HEK293T (cell line): ENCODE data around the gene SLC25A51.
A peak's percentile ranks its signal among the peaks of the same experiment; 100 is the strongest.

Experiments
- CTCF ChIA-PET: fragments of 350-600 bp; formaldehyde crosslinking; extraction: SDS; loops from one replicate; lab custom pipeline; 2021; ENCODE audit warnings: antibody characterized with exemption, inconsistent platforms; lab: Yijun Ruan, JAX
- POLR2A ChIA-PET: fragments of 350-600 bp; formaldehyde crosslinking; extraction: SDS; loops from one replicate; lab custom pipeline; 2020; ENCODE audit warnings: antibody characterized with exemption, inconsistent platforms; lab: Yijun Ruan, JAX
- DNase-seq: peaks from one replicate; pipeline ENCODE4 v3.0.0; 2012; ENCODE audit warnings: mixed read lengths; ENCODE audit errors: extremely low spot score
- ARNT ChIP-seq: fragments of 450-650 bp; IDR thresholded peaks from 2 replicates; pipeline ENCODE4 v1.6.1; 2017; ENCODE audit warnings: mild to moderate bottlenecking
- BHLHE40 ChIP-seq: fragments of 450-650 bp; IDR thresholded peaks from 2 replicates; pipeline ENCODE4 v1.6.1; 2016; ENCODE audit warnings: mild to moderate bottlenecking, moderate library complexity, borderline replicate concordance
- CTBP1 ChIP-seq: fragments of 450-650 bp; IDR thresholded peaks from 2 replicates; pipeline ENCODE4 v1.6.1; 2016; ENCODE audit warnings: borderline replicate concordance
- ELF4 ChIP-seq: fragments of 450-650 bp; IDR thresholded peaks from 2 replicates; pipeline ENCODE4 v1.6.1; 2017; ENCODE audit warnings: antibody characterized with exemption
- FOXA1 ChIP-seq: fragments of 450-650 bp; IDR thresholded peaks from 2 replicates; pipeline ENCODE4 v1.6.1; 2016; ENCODE audit warnings: mild to moderate bottlenecking
- FOXK2 ChIP-seq: fragments of 450-650 bp; IDR thresholded peaks from 2 replicates; pipeline ENCODE4 v1.6.1; 2016; ENCODE audit warnings: mild to moderate bottlenecking
- FOXM1 ChIP-seq: fragments of 450-650 bp; IDR thresholded peaks from 2 replicates; pipeline ENCODE4 v1.6.1; 2017; ENCODE audit warnings: mild to moderate bottlenecking, borderline replicate concordance
- HDGF ChIP-seq: fragments of 450-650 bp; IDR thresholded peaks from 2 replicates; pipeline ENCODE4 v1.6.1; 2017; ENCODE audit warnings: antibody characterized with exemption, borderline replicate concordance
- L3MBTL2 ChIP-seq: fragments of 450-650 bp; conservative IDR thresholded peaks from 2 replicates; pipeline ENCODE4 v1.6.1; 2016; ENCODE audit warnings: mild to moderate bottlenecking
- LEF1 ChIP-seq: fragments of 450-650 bp; IDR thresholded peaks from 2 replicates; pipeline ENCODE4 v1.6.1; 2017; ENCODE audit warnings: mild to moderate bottlenecking, borderline replicate concordance
- NFRKB ChIP-seq: fragments of 450-650 bp; IDR thresholded peaks from 2 replicates; pipeline ENCODE4 v1.6.1; 2016; ENCODE audit warnings: mild to moderate bottlenecking, moderate library complexity
- SP1 ChIP-seq: fragments of 450-650 bp; IDR thresholded peaks from 2 replicates; pipeline ENCODE4 v1.6.1; 2017
- SUZ12 ChIP-seq: fragments of 450-650 bp; IDR thresholded peaks from 2 replicates; pipeline ENCODE4 v1.6.1; 2016; ENCODE audit warnings: mild to moderate bottlenecking
- TARDBP ChIP-seq: fragments of 450-650 bp; IDR thresholded peaks from 2 replicates; pipeline ENCODE4 v1.6.1; 2016
- ZNF384 ChIP-seq: fragments of 450-650 bp; IDR thresholded peaks from 2 replicates; pipeline ENCODE4 v1.6.1; 2016
- TF ChIP-seq, protein P1 (sequence below): fragments of 450-650 bp; IDR thresholded peaks from 2 replicates; pipeline ENCODE4 v1.6.1; 2016

Gene SLC25A51

DNA sequence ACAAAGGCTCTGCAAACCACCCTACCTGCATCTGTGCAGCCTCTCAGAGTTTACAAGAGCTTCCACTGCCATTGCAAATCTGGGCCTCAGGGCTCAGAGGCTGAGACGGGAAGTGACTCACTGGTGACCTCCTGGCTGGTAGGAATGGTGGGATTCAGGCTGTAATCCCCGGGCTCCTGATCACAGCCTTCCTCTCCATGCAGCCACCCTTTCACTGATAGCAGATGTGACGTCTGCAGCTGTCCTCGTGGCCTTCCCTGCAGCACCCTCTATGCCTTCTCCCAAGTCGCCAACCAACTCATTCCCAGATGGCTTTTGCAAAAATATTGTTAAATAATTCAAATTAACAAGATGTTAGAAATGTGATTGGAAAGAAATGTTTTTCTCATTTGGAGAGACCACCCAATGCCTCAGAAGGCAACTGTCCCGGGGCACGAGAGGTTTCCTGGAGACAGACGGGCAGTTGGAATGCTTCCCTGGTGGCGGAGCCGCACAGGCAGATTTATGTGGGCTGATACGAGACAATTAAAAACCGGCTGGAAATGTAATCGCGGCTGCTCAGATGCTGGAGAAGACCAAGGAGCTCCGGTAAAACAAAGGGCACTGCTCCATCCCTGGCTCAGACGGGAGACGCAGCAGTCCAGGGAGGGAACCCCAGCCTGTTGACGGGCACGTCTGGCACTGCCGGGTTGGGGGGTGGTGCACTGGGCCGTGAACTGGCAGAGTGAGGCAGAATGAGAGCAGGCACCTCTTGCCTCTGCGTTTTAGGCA, 34.4 kb upstream of the SLC25A51 start:
- ChIA-PET CTCF (no interaction called here), POLR2A (no interaction called here)
- DNase-seq = peak; percentile 28
- TF ChIP-seq L3MBTL2 (no peak), FOXK2 (no peak), ELF4 (no peak), LEF1 (no peak), SUZ12 (no peak), BHLHE40 (no peak), NFRKB (no peak)
- TF ChIP-seq, protein P1, sequence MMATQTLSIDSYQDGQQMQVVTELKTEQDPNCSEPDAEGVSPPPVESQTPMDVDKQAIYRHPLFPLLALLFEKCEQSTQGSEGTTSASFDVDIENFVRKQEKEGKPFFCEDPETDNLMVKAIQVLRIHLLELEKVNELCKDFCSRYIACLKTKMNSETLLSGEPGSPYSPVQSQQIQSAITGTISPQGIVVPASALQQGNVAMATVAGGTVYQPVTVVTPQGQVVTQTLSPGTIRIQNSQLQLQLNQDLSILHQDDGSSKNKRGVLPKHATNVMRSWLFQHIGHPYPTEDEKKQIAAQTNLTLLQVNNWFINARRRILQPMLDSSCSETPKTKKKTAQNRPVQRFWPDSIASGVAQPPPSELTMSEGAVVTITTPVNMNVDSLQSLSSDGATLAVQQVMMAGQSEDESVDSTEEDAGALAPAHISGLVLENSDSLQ = no peak

DNA sequence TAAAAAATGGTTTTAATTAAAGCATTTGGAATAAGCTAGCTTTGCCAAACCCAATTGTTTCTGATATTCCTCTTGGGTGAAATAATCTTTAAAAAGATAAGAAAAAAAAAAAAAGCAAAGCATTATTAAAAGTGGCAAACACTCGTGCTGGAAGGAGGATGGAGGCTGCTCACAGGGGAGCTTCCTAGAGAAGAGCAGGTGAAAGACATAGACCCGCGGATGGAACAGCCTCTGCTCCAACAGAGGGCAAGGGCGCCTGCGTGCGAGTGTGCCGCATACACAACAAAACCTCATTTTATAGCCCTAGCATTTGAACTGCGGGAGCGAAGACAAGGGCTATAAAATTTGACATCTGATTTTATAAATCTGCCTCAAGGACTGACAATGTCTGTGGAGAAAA, 33.4 kb upstream of the SLC25A51 start:
- TF ChIP-seq FOXM1 (no peak), ELF4 (no peak), ARNT (peak; percentile 86), FOXA1 (no peak), BHLHE40 (no peak), ZNF384 (no peak)
- POLR2A ChIA-PET = no interaction called here
- CTCF ChIA-PET = no interaction called here
- peak; percentile 18 for DNase-seq

DNA sequence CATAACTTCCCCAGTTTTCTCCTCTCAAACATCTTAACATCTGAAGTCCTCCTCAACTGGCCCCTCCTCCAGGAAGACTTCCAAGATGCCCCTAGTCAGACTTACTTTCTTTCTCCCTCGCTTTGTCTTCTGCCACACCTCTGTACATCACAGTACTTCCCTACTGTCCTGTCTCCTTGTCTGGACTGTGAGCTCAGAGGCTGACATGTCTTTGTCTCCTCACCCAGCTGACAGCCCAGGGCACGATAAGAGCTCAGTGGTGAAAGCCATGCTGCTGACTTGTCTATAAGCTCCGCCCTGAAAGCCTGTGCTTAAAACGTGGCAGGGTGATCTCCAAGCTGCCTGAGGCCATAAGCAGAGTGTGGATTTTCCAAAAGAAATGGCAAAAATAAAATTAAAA, 33.0 kb upstream of the SLC25A51 start:
- ChIA-PET CTCF (no interaction called here), POLR2A (no interaction called here)
- no peak for DNase-seq
- TF ChIP-seq CTBP1 (no peak), ZNF384 (no peak), ELF4 (no peak), ARNT (no peak), LEF1 (no peak), FOXM1 (no peak)

DNA sequence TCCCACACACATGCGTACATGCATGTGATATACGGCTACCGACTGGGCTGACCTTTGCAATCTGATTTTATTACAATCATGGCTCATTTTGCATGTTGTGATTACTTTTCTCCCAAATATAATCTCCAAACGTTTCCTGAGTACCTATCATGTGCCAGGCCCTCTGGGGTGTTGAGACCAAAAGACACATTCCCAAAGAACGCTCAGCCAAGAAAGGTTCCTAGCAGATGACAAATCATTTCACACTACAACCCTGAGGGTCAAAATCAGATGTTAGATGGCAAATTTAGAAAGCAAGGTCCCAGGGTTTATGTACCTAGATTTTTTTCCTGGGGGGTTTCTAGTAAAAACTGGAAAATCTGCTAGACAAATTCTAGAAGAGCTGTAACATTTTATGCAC, 32.4 kb upstream of the SLC25A51 start:
- no peak for DNase-seq
- TF ChIP-seq ELF4 (no peak), ARNT (no peak), TARDBP (no peak), ZNF384 (no peak), CTBP1 (no peak), FOXK2 (no peak), HDGF (no peak), SUZ12 (no peak), FOXM1 (no peak), FOXA1 (no peak)
- ChIA-PET CTCF (no interaction called here), POLR2A (no interaction called here)

DNA sequence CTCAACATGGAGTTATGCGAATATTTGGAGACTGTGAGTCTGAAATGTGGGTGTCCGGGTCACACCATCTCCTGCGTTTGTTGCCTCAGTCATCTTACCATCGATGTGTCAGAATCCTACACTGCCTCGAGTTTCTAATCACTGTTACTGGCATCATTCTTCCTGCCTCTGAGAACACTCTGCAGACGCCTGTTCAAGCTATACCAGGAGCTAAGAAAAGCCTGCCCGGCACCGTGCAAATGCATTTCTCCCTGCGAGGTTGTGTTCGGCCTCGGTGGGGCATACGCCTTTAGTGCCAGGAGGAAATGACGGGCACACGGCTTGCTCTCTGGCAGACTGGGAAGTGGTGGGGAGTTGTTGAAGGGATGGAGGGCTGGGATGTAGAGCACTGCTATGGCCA, 31.2 kb upstream of the SLC25A51 start:
- no peak for DNase-seq
- no peak for TF ChIP-seq BHLHE40
- no peak for TF ChIP-seq FOXK2
- no peak for TF ChIP-seq LEF1
- TF ChIP-seq FOXA1 = no peak
- TF ChIP-seq FOXM1 = no peak
- TF ChIP-seq ZNF384 = no peak
- no peak for TF ChIP-seq SUZ12
- no peak for TF ChIP-seq L3MBTL2
- no peak for TF ChIP-seq TARDBP
- TF ChIP-seq ARNT = no peak
- no peak for TF ChIP-seq CTBP1
- CTCF ChIA-PET = no interaction called here
- POLR2A ChIA-PET = no interaction called here

DNA sequence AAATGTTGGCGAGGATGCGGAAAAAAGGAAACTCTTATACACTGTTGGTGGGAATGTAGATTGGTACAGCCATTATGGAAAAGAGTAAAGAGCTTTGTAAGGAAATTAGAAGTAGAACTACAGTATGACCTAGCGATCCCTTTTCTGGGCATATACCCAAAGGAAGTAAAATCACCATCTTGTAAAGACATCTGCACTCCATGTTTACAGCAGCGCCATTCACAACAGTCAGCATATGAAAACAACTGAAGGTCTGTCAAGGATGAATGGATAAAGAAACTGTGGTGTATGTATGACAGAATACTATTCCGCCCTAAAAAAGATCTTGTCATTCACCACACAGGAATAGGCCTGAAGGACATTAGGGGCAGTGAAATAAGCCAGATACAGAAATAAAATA, 27.7 kb upstream of the SLC25A51 start:
- TF ChIP-seq ARNT = no peak
- TF ChIP-seq LEF1 = no peak
- no peak for TF ChIP-seq L3MBTL2
- no peak for TF ChIP-seq SUZ12
- no peak for TF ChIP-seq ZNF384
- no peak for DNase-seq
- POLR2A ChIA-PET = no interaction called here
- CTCF ChIA-PET = no interaction called here

DNA sequence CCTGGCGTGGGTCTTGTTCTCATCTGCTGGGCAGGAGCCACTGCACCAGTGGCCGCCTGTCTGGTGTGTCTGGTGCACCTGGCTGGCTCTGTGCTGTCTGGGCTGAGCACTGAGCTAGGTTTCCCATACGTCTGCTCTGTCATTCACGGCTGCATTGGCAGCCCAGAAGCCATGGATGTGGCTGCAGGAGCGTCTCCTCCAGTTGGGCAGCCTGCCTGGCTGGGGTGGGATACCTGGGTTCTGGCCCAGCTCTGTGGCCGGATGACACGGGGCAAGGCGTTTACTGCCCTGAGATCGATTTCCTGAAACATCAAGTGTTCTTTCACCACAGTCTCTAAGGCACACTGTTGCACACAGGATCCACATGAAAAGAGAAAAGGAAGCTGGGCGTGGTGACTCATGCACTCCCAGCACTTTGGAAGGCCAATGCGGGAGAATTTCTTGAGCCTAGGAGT, 25.5 kb upstream of the SLC25A51 start:
- ChIA-PET POLR2A (no interaction called here), CTCF (no interaction called here)
- DNase-seq = no peak
- TF ChIP-seq FOXM1 (no peak), LEF1 (no peak), FOXK2 (no peak), ARNT (no peak), FOXA1 (no peak), NFRKB (no peak), ZNF384 (no peak), SP1 (no peak), HDGF (no peak), ELF4 (no peak), SUZ12 (no peak), TARDBP (no peak)
- TF ChIP-seq, protein P1 = no peak
